Calu3 (cell line): ENCODE measurements around the gene SLC12A7. TPM values are rescaled to one million over a fixed set of nuclear protein-coding genes. Genes with fewer than 3 reads are reported as not detected.

Experiments used
- BruUV-seq: library from RNA; stranded (reverse); fragments of 400-500 nt; replicated peaks from 2 replicates; lab custom pipeline; 2021; lab: Mats Ljungman, UMichigan
- CTCF ChIA-PET: fragments of 300-600 bp; sonication (Branson Sonifier 250); formaldehyde crosslinking; loops from one replicate; lab custom pipeline; 2022; ENCODE audit warnings: antibody characterized with exemption; lab: Charles Lee
- DNase-seq: peaks from one replicate; pipeline ENCODE4 v3.0.0; 2022
- H3K27ac Mint-ChIP-seq: one replicate; pipeline ENCODE4 v1.8.0; 2022; ENCODE audit warnings: mixed read lengths; ENCODE audit not compliant: unreplicated experiment
- H3K27me3 Mint-ChIP-seq: one replicate; pipeline ENCODE4 v1.8.0; 2022; ENCODE audit warnings: mixed read lengths; ENCODE audit not compliant: unreplicated experiment
- H3K36me3 Mint-ChIP-seq: one replicate; pipeline ENCODE4 v1.8.0; 2022; ENCODE audit warnings: mild to moderate bottlenecking, moderate library complexity, mixed read lengths; ENCODE audit not compliant: insufficient read depth, unreplicated experiment
- H3K4me1 Mint-ChIP-seq: one replicate; pipeline ENCODE4 v1.8.0; 2022; ENCODE audit warnings: mild to moderate bottlenecking, low read depth, mixed read lengths; ENCODE audit not compliant: unreplicated experiment
- H3K4me3 Mint-ChIP-seq: one replicate; pipeline ENCODE4 v1.8.0; 2022; ENCODE audit warnings: mild to moderate bottlenecking, low read depth, moderate library complexity, mixed read lengths; ENCODE audit not compliant: unreplicated experiment
- H3K9me3 Mint-ChIP-seq: one replicate; pipeline ENCODE4 v1.8.0; 2022; ENCODE audit warnings: low read depth, mixed read lengths; ENCODE audit not compliant: unreplicated experiment
- CTCF ChIP-seq: fragments of 200-600 bp; IDR thresholded peaks from one replicate; pipeline ENCODE4 v1.8.0; 2022; ENCODE audit warnings: antibody characterized with exemption; ENCODE audit not compliant: unreplicated experiment
- intact Hi-C: fragments of 100-400 bp; cut with micrococcal nuclease; formaldehyde crosslinking; loops from one replicate; pipeline ENCODE4 v1.10.0; 2022; ENCODE audit not compliant: unreplicated experiment
- total RNA-seq: library from RNA; stranded (reverse); gene quantifications from 2 replicates; pipeline ENCODE4 v1.2.3, GENCODE V29; 2022

The SLC12A7 gene
- total RNA-seq, 1 experiment from 2014 or later, result 82.3 TPM

DNA sequence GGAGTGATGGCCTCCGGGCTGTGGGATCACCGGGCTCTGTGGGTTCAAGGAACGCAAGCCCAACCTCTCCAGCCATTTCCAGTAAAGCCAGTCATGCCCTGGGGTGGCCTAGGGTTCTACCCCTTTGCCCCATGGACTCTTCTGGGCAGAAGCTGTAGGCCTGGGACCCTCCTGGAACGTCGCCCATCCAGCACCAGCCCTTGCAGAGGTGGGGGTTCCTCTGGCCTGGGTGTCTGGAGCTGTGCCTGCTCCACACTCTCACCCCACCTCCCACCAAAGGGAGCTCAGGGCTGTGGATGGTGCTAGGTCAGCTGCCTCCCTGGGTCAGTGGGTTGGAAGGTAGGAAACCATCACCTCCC lies 1.4 kb upstream of the SLC12A7 start:
- H3K4me3 Mint-ChIP-seq, result no peak overlapping the region
- no peak for TF ChIP-seq CTCF
- no peaks in the 10 kb centered on the region for H3K27me3 Mint-ChIP-seq
- DNase-seq, result no peak
- H3K4me1 Mint-ChIP-seq, result peaks cover 5% of the 10 kb centered on the region
- CTCF ChIA-PET, result interaction anchor here (0.5 to 1.3 kb wide), 2 partner anchors 17 to 34 kb away, joined by 5 to 6 read pairs; no protein-coding TSS in a partner anchor
- BruUV-seq, result no TSS peak
- intact Hi-C loops, result no loop called here
- peak overlapping the region; percentile 47 for H3K27ac Mint-ChIP-seq
- H3K36me3 Mint-ChIP-seq, result peaks cover 44% of the 10 kb centered on the region
- no peaks in the 10 kb centered on the region for H3K9me3 Mint-ChIP-seq

- H3K27ac Mint-ChIP-seq, result peak overlapping the region; percentile 47
- intact Hi-C loops, result no loop called here
- H3K4me1 Mint-ChIP-seq, result peaks cover 10% of the 10 kb centered on the region
- peak; percentile 49 for DNase-seq
- H3K27me3 Mint-ChIP-seq, result no peaks in the 10 kb centered on the region
- CTCF ChIA-PET, result interaction anchor here (0.5 kb wide), 1 partner anchor 35 kb away, joined by 5 read pairs; no protein-coding TSS in a partner anchor
- no peaks in the 10 kb centered on the region for H3K9me3 Mint-ChIP-seq
- no peak for TF ChIP-seq CTCF
- H3K36me3 Mint-ChIP-seq, result peaks cover 48% of the 10 kb centered on the region
- H3K4me3 Mint-ChIP-seq, result no peak overlapping the region
- no TSS peak for BruUV-seq
Measured at GRCh38 chr5:1112596-1113331, 901 bp upstream of the SLC12A7 start.

DNA sequence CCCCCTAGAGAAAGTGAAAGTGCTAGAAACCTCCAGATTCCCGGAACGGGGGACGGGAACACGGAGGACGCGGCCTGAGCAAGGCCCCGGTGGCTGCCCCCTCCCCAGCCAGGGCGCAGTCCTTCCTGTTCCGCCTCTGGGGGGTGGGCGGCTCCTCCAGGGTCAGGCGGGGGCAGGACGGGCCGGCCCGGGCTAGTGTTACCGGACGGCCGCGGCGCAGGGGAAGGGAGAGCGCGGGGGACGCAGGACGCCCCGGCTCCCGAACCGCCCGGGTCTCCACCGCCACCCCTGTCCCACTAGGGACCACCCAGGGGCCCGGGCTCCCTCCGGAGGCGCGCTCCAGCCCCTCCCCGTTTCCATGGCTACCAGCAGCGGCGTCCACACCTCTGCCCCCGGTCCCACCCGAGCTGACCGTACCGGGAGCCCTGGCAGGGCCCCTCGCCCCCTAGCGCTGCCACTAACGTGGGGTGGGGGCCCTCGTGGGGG lies 579 bp downstream of the SLC12A7 start:
- H3K36me3 Mint-ChIP-seq, result peaks cover 59% of the 10 kb centered on the region
- H3K9me3 Mint-ChIP-seq, result no peaks in the 10 kb centered on the region
- TF ChIP-seq CTCF, result no peak
- peaks cover 21% of the 10 kb centered on the region for H3K4me1 Mint-ChIP-seq
- DNase-seq, result peak; percentile 61
- intact Hi-C loops, result no loop called here
- CTCF ChIA-PET, result no interaction called here
- H3K27ac Mint-ChIP-seq, result peak overlapping the region; percentile 81
- H3K27me3 Mint-ChIP-seq, result no peaks in the 10 kb centered on the region
- no TSS peak for BruUV-seq
- H3K4me3 Mint-ChIP-seq, result peak overlapping the region; percentile 88

- H3K27me3 Mint-ChIP-seq, result no peaks in the 10 kb centered on the region
- CTCF ChIA-PET, result no interaction called here
- peak overlapping the region; percentile 88 for H3K4me3 Mint-ChIP-seq
- H3K36me3 Mint-ChIP-seq, result peaks cover 66% of the 10 kb centered on the region
- intact Hi-C loops, result no loop called here
- peak overlapping the region; percentile 81 for H3K27ac Mint-ChIP-seq
- peak; percentile 44 for DNase-seq
- no peaks in the 10 kb centered on the region for H3K9me3 Mint-ChIP-seq
- TF ChIP-seq CTCF, result no peak
- no TSS peak for BruUV-seq
- peaks cover 27% of the 10 kb centered on the region for H3K4me1 Mint-ChIP-seq
Measured at GRCh38 chr5:1110307-1111240, 1.3 kb downstream of the SLC12A7 start.
